Body of pancreas (tissue), 4 donors: ENCODE results near the gene PMIS2.

Experiments
- CTCF ChIP-seq, 7 experiments: fragments of 450-650 bp in 4 of 7; fragments of 200-600 bp in 3 of 7; sonication (generic) in 3 of 7; IDR thresholded peaks; one replicate each; pipeline ENCODE4 v1.5.1; 2016 to 2019; ENCODE audit warnings: antibody characterized with exemption in 7 of 7
- POLR2A ChIP-seq, 3 donors: fragments of 450-650 bp; IDR thresholded peaks; one replicate each; pipeline ENCODE4 v1.6.1; 2016; ENCODE audit warnings: antibody characterized with exemption in 3 of 3, mild to moderate bottlenecking in 2 of 3

- TF ChIP-seq CTCF (IDR thresholded peaks at IDR 0.05) (peak in 1 of 7 experiments; percentile 7), POLR2A (IDR thresholded peaks at IDR 0.05) (no peak)
Observed at GRCh38 chr19:35559281-35559659, 26.7 kb upstream of the PMIS2 start.
